ENCODE results near the gene SLC1A2.

SLC1A2 gene

DNA sequence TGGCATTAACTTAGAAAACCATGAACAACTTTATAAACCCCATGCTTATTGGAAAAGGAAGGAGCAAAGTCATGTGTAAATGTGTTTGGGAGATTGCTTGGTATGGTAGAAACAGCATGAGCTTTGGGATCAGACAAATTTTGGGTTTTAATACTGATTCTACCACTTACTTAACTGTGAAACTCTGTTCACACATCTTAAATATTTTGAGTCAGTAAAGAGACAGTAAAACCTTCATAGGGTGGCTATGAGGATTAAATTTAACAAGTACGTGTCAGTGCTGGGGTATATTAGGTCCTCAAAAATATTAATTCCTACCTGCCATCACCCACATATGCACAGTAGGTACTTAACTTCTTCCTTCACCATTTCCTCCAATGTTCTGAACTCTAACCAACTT lies 183.9 kb downstream of the SLC1A2 start:
- H3K4me3 ChIP-seq (replicated peaks; ENCODE audit: low read depth, low read length), result no peak overlapping the region
- TF ChIP-seq, protein P1, sequence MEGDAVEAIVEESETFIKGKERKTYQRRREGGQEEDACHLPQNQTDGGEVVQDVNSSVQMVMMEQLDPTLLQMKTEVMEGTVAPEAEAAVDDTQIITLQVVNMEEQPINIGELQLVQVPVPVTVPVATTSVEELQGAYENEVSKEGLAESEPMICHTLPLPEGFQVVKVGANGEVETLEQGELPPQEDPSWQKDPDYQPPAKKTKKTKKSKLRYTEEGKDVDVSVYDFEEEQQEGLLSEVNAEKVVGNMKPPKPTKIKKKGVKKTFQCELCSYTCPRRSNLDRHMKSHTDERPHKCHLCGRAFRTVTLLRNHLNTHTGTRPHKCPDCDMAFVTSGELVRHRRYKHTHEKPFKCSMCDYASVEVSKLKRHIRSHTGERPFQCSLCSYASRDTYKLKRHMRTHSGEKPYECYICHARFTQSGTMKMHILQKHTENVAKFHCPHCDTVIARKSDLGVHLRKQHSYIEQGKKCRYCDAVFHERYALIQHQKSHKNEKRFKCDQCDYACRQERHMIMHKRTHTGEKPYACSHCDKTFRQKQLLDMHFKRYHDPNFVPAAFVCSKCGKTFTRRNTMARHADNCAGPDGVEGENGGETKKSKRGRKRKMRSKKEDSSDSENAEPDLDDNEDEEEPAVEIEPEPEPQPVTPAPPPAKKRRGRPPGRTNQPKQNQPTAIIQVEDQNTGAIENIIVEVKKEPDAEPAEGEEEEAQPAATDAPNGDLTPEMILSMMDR (IDR thresholded peaks at IDR 0.05; ENCODE audit: low read length, missing control alignments), result no peak
- DNase-seq (ENCODE audit: low read depth), result no peak

DNA sequence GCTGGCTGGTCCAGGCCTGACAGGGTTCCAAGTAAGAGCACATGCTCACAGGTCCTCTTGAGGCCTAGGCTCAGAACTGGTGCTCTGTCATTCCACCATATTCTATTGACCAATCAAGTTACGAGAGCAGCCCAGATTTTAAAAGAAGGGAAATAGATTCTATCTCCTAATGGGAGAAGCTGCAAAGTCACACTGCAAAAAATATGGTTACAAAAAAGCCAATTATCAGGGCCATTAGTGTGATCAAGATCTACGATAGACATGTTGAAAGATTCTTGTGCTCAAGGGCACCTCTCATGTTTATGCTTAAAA lies 184.2 kb downstream of the SLC1A2 start:
- DNase-seq (ENCODE audit: low read depth), result no peak
- TF ChIP-seq, protein P1 (IDR thresholded peaks at IDR 0.05; ENCODE audit: low read length, missing control alignments), result no peak
- H3K4me3 ChIP-seq (replicated peaks; ENCODE audit: low read depth, low read length), result no peak overlapping the region

DNA sequence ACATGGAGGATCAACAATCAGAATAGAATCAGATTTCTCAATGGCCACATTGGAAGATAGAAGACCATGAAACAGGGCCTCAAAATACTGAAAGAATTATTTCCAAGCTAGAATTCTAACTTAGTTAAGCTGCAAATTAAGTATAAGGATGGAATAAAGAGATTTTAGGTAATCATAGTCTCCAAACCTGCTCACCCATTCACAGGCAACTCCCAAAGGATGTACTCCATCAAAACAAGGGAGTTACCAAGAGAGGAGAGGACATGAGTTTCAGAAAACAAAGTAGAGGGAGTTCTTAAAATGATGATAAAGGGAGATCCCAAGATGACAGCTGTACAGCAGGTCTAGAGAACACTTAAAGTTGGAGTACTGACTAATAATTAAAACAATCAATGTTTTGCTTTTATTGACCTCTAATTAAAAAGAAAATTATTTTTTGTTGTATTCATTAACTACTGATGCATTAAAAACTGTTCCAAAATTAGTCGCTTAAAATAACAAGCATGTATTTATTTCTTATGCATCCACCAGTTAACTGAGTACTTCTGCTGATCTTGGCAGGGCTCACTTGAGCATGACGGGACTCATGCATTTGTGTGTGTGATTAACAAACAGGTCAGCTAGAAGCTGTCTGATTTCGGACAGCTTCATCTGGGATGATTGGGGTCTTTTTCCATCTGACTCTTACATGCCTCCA lies 184.8 kb downstream of the SLC1A2 start:
- no peak for DNase-seq (ENCODE audit: low read depth)
- H3K4me3 ChIP-seq (replicated peaks; ENCODE audit: low read depth, low read length), result no peak overlapping the region
- TF ChIP-seq, protein P1 (IDR thresholded peaks at IDR 0.05; ENCODE audit: low read length, missing control alignments), result no peak

DNA sequence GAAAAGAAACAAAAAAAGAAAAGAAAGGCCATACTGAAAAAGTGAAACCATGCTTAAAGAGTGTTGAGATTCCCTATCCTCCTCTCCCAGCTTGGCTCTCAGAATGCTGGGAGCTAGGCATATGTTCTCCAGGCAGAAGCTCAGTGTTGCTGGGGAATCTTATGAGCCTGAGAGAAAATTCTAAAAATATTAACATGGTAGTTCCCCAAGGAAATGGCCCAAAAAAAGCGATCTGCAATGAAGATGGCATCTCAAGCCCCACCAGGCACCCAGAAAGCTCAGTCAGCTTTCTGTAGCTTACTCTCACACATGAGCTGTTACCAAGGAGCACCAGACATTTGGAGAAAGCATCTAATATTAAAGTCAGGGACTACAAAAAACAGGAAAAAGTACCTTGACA lies 185.8 kb downstream of the SLC1A2 start:
- DNase-seq (ENCODE audit: low read depth), result no peak
- no peak overlapping the region for H3K4me3 ChIP-seq (replicated peaks; ENCODE audit: low read depth, low read length)
- TF ChIP-seq, protein P1 (IDR thresholded peaks at IDR 0.05; ENCODE audit: low read length, missing control alignments), result no peak

DNA sequence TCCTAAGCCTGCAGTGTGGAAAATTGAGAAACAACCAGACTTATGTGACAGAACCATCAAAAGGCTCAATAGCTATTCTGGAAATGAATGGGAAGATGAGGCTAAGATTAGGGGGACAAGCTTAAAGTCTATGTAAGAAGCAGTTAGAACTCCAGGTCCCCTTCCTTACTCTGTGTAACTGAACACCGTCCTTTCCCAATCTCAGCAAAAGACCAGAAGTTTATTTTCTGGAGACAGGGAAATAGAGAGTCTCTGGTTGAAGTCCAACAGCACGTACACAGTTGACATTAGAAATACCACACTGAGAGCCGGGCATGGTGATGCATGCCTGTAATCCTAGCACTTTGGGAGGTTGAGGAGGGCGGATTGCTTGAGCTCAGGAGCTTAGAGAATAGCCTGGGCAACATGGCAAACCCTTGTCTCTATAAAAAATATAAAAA lies 186.4 kb downstream of the SLC1A2 start:
- H3K4me3 ChIP-seq (replicated peaks; ENCODE audit: low read depth, low read length), result no peak overlapping the region
- TF ChIP-seq, protein P1 (IDR thresholded peaks at IDR 0.05; ENCODE audit: low read length, missing control alignments), result no peak
- no peak for DNase-seq (ENCODE audit: low read depth)

DNA sequence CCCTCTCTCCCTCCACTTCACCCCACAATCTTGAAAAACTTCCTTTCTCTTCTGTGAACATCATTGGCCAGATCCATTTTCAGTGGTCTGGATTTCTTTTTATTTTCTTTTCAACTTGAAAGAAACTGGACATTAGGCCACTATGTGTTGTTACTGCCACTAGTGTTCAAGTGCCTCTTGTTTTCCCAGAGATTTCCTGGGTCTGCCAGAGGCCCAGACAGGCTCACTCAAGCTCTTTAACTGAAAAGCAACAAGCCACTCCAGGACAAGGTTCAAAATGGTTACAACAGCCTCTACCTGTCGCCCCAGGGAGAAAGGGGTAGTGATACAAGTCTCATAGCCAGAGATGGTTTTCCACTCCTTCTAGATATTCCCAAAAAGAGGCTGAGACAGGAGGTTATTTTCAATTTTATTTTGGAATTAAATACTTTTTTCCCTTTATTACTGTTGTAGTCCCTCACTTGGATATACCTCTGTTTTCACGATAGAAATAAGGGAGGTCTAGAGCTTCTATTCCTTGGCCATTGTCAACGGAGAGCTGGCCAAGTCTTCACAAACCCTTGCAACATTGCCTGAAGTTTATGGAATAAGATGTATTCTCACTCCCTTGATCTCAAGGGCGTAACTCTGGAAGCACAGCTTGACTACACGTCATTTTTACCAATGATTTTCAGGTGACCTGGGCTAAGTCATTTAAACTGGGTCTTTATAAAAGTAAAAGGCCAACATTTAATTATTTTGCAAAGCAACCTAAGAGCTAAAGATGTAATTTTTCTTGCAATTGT lies 188.1 kb downstream of the SLC1A2 start:
- DNase-seq (ENCODE audit: low read depth), result no peak
- no peak overlapping the region for H3K4me3 ChIP-seq (replicated peaks; ENCODE audit: low read depth, low read length)
- TF ChIP-seq, protein P1 (IDR thresholded peaks at IDR 0.05; ENCODE audit: low read length, missing control alignments), result no peak

All from fibroblast of pulmonary artery (primary cell).